ENCODE data around the gene CSMD2. TPM values are rescaled to one million over a fixed set of nuclear protein-coding genes. Genes with fewer than 3 reads are reported as not detected.

The CSMD2 gene
- total RNA-seq, 6 experiments from 2014 or later: under 0.01 to 0.19 (median 0.09) TPM; not detected in 1

- ATAC-seq (peak; percentile 68 to 78 (median 71)), DNase-seq (peak in 2 of 3 donors; percentile 30 to 59)
- H3K9me3 ChIP-seq: no peaks in the 10 kb centered on the region
- TF ChIP-seq POLR2A (IDR thresholded peaks at IDR 0.05): no peak
- no peak for TF ChIP-seq CTCF (IDR thresholded peaks at IDR 0.05)
- H3K27ac ChIP-seq: peak overlapping the region in 1 of 3 donors; percentile 53
- H3K4me3 ChIP-seq: no peak overlapping the region
- H3K36me3 ChIP-seq: no peaks in the 10 kb centered on the region
- H3K4me1 ChIP-seq: peaks cover 0 to 30% (median 4%) of the 10 kb centered on the region in 4 donors
- 26% methylated on average over 3 of the region's 5 CpGs for WGBS (ENCODE audit: insufficient coverage, low coverage, low lambda C conversion rate, missing lambda C conversion rate)
- no peaks in the 10 kb centered on the region for H3K27me3 ChIP-seq
- intact Hi-C loops (cut with DNase I): no loop called here
These were observed 267.8 kb downstream of the CSMD2 start for GRCh38 chr1:33897092-33897725.

- Histone ChIP-seq H3K36me3 (no peaks in the 10 kb centered on the region), H3K27me3 (no peaks in the 10 kb centered on the region), H3K9me3 (no peaks in the 10 kb centered on the region), H3K4me1 (peaks cover 0 to 18% (median 0%) of the 10 kb centered on the region in 4 donors), H3K27ac (no peak overlapping the region), H3K4me3 (no peak overlapping the region)
- 100% methylated on average over 2 of the region's 2 CpGs for WGBS (ENCODE audit: insufficient coverage, low coverage, low lambda C conversion rate, missing lambda C conversion rate)
- TF ChIP-seq POLR2A (IDR thresholded peaks at IDR 0.05) (no peak), CTCF (IDR thresholded peaks at IDR 0.05) (no peak)
- ATAC-seq (no peak), DNase-seq (no peak)
- intact Hi-C loops (cut with DNase I): no loop called here
These were observed 269.1 kb downstream of the CSMD2 start for GRCh38 chr1:33895976-33896375.

GRCh38 chr1:33895396-33895795 is 269.6 kb downstream of the CSMD2 start:
- intact Hi-C loops (cut with DNase I): no loop called here

DNA sequence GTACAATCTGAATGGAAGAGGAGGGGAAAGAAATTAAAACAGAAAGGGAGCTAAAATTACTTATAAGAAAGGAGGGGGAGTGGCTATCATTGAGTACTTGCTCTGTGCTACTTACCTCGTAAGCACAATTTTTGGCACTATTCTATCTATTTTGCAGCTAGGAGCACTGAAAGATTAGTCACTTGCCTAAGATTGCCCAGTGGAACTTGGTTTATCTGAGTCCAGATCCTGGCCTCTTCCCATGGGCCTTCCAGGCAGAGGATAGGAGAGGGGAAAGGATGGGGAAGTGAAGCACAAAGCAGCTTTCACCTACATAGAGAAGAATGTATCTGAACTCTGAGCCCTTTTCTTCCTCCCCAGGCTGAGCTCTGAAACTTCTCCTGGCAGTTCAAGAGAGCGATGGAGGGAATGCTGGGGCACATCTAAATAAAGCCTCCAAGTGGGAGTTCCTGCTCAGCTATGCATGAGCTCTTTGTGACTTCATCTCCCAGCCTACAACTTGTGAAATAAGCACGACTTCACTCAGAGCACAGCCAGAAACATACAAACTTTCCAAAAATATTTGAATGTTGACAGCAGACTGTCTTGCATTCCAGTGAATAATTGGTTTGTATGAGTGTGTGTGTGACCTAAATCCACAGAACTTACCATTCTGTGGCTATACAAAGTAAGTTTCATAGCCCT is 271.7 kb downstream of the CSMD2 start:
- peak in 1 of 4 donors; percentile 35 for ATAC-seq
- H3K4me1 ChIP-seq: peaks cover 0 to 10% (median 0%) of the 10 kb centered on the region in 4 donors
- H3K27me3 ChIP-seq: no peaks in the 10 kb centered on the region
- H3K4me3 ChIP-seq: no peak overlapping the region
- WGBS (ENCODE audit: insufficient coverage, low coverage, low lambda C conversion rate, missing lambda C conversion rate): 68% methylated on average over 3 of the region's 3 CpGs
- no peaks in the 10 kb centered on the region for H3K36me3 ChIP-seq
- DNase-seq: no peak
- TF ChIP-seq CTCF (IDR thresholded peaks at IDR 0.05): no peak
- no peak for TF ChIP-seq POLR2A (IDR thresholded peaks at IDR 0.05)
- intact Hi-C loops (cut with DNase I): no loop called here
- H3K27ac ChIP-seq: no peak overlapping the region
- H3K9me3 ChIP-seq: no peaks in the 10 kb centered on the region

More at GRCh38 chr1:33895396-33895795, 269.6 kb downstream of the CSMD2 start:
- Histone ChIP-seq H3K27ac (no peak overlapping the region), H3K4me1 (peaks cover 0 to 12% (median 0%) of the 10 kb centered on the region in 4 donors), H3K27me3 (no peaks in the 10 kb centered on the region), H3K36me3 (no peaks in the 10 kb centered on the region), H3K4me3 (no peak overlapping the region), H3K9me3 (no peaks in the 10 kb centered on the region)
- DNase-seq (no peak), ATAC-seq (no peak)
- TF ChIP-seq CTCF (IDR thresholded peaks at IDR 0.05): no peak
- TF ChIP-seq POLR2A (IDR thresholded peaks at IDR 0.05): no peak
- 71% methylated on average over 3 of the region's 8 CpGs for WGBS (ENCODE audit: insufficient coverage, low coverage, low lambda C conversion rate, missing lambda C conversion rate)
